Mammary epithelial cell (primary cell): ENCODE data around the gene TACC3.

Source experiments
- EZH2 ChIP-seq: IDR thresholded peaks from 2 replicates; pipeline ENCODE4 v1.6.1; 2012; ENCODE audit warnings: low read length, inconsistent platforms, borderline replicate concordance
- TF ChIP-seq, protein P1 (sequence below), 2 donors: IDR thresholded peaks in 1 of 2; conservative IDR thresholded peaks in 1 of 2; 2 replicates each; pipeline ENCODE4 v1.5.1; 2011 to 2012; ENCODE audit warnings: inconsistent platforms in 2 of 2, low read length in 2 of 2, mild to moderate bottlenecking in 2 of 2, control low read depth in 1 of 2, low read depth in 1 of 2; ENCODE audit not compliant: insufficient read depth in 1 of 2; ENCODE audit errors: extremely low read depth in 1 of 2

DNA sequence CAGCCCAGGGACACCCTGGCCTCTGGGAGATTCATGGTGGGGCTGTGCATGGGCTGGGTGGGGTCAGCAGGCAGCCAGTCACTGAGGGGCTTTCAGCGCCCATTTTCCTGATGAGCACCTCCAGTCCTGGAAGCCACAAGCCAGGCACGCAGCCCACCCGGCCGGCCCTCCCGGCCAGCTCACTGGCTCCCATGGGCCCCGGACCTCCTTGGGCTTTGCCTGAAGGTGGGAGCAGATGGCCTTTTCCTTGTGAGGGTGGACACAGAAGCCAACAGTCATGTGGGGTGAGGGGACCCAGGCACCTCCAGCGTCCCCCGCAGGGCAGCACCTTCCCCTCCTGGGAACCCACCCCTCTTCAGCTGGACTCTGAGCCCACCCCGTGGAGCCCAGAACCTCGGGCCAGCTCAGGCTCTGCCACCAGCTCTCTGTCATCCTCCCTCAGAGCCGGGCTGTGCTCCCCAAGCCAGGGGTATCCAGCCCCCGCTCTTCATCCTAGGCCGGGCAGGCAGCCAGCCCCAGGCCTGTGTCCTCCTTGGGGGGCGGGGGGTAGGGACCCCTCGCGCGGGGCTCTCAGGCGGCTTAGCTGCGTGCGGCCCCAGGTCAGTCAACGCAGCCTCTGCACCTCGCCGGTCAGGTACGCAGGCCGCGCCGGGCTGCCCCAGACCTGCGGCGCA, 71.0 kb downstream of the TACC3 start:
- TF ChIP-seq, protein P1, sequence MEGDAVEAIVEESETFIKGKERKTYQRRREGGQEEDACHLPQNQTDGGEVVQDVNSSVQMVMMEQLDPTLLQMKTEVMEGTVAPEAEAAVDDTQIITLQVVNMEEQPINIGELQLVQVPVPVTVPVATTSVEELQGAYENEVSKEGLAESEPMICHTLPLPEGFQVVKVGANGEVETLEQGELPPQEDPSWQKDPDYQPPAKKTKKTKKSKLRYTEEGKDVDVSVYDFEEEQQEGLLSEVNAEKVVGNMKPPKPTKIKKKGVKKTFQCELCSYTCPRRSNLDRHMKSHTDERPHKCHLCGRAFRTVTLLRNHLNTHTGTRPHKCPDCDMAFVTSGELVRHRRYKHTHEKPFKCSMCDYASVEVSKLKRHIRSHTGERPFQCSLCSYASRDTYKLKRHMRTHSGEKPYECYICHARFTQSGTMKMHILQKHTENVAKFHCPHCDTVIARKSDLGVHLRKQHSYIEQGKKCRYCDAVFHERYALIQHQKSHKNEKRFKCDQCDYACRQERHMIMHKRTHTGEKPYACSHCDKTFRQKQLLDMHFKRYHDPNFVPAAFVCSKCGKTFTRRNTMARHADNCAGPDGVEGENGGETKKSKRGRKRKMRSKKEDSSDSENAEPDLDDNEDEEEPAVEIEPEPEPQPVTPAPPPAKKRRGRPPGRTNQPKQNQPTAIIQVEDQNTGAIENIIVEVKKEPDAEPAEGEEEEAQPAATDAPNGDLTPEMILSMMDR (conservative IDR thresholded peaks at IDR 0.05 in 1 of 2, IDR thresholded peaks at IDR 0.05 in 1 of 2; ENCODE audit: extremely low read depth in 1 of 2, insufficient read depth in 1 of 2, low read depth in 1 of 2, low read length in 2 of 2), result no peak
- no peak for TF ChIP-seq EZH2
